ENCODE data around the gene GAB1.
A peak's percentile ranks its signal among the peaks of the same experiment; 100 is the strongest.

The GAB1 gene

GRCh38 chr4:143296397-143297067 lies 40.1 kb upstream of the GAB1 start:
- H2BK12ac ChIP-seq (ENCODE audit: low read length): no peak overlapping the region
- no peaks in the 10 kb centered on the region for H3K9me3 ChIP-seq (ENCODE audit: insufficient read depth, low read depth, low read length)
- H3K9ac ChIP-seq (ENCODE audit: low read length): no peak overlapping the region
- no peak overlapping the region for H3K4ac ChIP-seq (ENCODE audit: low read depth, low read length)
- H3K27ac ChIP-seq (ENCODE audit: low read depth, low read length): no peak overlapping the region
- no peaks in the 10 kb centered on the region for H3K79me1 ChIP-seq (ENCODE audit: low read length)
- no peak overlapping the region for H3K23ac ChIP-seq (ENCODE audit: low read length)
- no peak overlapping the region for H4K8ac ChIP-seq (ENCODE audit: low read depth, low read length)
- WGBS (ENCODE audit: extremely low coverage, insufficient coverage, insufficient read length): no CpG with 5 or more reads among the region's 6 CpGs
- no peak overlapping the region for H2BK5ac ChIP-seq (ENCODE audit: low read depth, low read length, poor library complexity)
- no peak overlapping the region for H2BK120ac ChIP-seq (ENCODE audit: insufficient read depth, low read length, poor library complexity)
- no peak overlapping the region for H2AFZ ChIP-seq (ENCODE audit: insufficient read depth, low read length, poor library complexity)
- H3K4me1 ChIP-seq (ENCODE audit: control insufficient read depth in 1 of 2, insufficient read depth in 2 of 2, low read length in 2 of 2): no peaks in the 10 kb centered on the region
- no peak overlapping the region for H2AK5ac ChIP-seq (ENCODE audit: low read length)
- H4K12ac ChIP-seq (ENCODE audit: low read depth, low read length): no peak overlapping the region
- no peaks in the 10 kb centered on the region for H3K27me3 ChIP-seq (ENCODE audit: insufficient read depth, low read length)
- H3K18ac ChIP-seq (ENCODE audit: low read length): no peak overlapping the region
- no peak overlapping the region for H4K91ac ChIP-seq (ENCODE audit: low read depth, low read length)
- H3K36me3 ChIP-seq (ENCODE audit: control insufficient read depth in 1 of 2, insufficient read depth in 2 of 2, low read length in 2 of 2): no peaks in the 10 kb centered on the region
- no peak overlapping the region for H3K14ac ChIP-seq (ENCODE audit: low read length)
- no peak overlapping the region for H3K4me3 ChIP-seq (ENCODE audit: low read depth, low read length)
- H3K4me2 ChIP-seq (ENCODE audit: low read length): no peak overlapping the region
- H3K79me2 ChIP-seq (ENCODE audit: control insufficient read depth, insufficient read depth, low read length, poor library complexity): no peaks in the 10 kb centered on the region
- peak in 1 of 2 donors; percentile 41 for DNase-seq

DNA sequence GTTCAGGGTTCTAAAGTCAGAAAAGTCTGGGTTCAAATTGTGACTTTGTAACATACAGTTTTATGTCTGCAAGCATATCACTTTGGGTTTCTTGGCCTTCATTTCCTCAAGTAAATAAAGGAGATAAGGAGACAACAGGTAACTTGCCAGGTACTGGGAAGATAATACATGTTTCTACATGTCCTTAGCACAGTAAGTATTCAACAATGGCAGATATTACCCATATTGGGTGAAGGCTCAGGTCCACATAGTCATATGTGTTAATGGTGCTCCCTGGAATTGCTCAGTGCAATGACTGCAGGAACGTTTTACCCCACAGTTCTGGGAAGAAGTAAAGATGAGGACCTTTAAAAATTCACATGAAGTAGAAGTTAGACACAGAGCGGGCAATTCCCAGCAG lies 35.8 kb upstream of the GAB1 start:
- H2BK12ac ChIP-seq (ENCODE audit: low read length): no peak overlapping the region
- no peak overlapping the region for H3K14ac ChIP-seq (ENCODE audit: low read length)
- H4K8ac ChIP-seq (ENCODE audit: low read depth, low read length): no peak overlapping the region
- H3K27me3 ChIP-seq (ENCODE audit: insufficient read depth, low read length): no peaks in the 10 kb centered on the region
- no peak overlapping the region for H3K18ac ChIP-seq (ENCODE audit: low read length)
- H3K36me3 ChIP-seq (ENCODE audit: control insufficient read depth in 1 of 2, insufficient read depth in 2 of 2, low read length in 2 of 2): no peaks in the 10 kb centered on the region
- no peak overlapping the region for H3K4me3 ChIP-seq (ENCODE audit: low read depth, low read length)
- H2AFZ ChIP-seq (ENCODE audit: insufficient read depth, low read length, poor library complexity): no peak overlapping the region
- H2BK120ac ChIP-seq (ENCODE audit: insufficient read depth, low read length, poor library complexity): no peak overlapping the region
- H2BK5ac ChIP-seq (ENCODE audit: low read depth, low read length, poor library complexity): no peak overlapping the region
- DNase-seq: no peak
- no peak overlapping the region for H3K9ac ChIP-seq (ENCODE audit: low read length)
- H3K9me3 ChIP-seq (ENCODE audit: insufficient read depth, low read depth, low read length): no peaks in the 10 kb centered on the region
- no peak overlapping the region for H2AK5ac ChIP-seq (ENCODE audit: low read length)
- no peak overlapping the region for H3K4ac ChIP-seq (ENCODE audit: low read depth, low read length)
- no peak overlapping the region for H3K27ac ChIP-seq (ENCODE audit: low read depth, low read length)
- no peaks in the 10 kb centered on the region for H3K4me1 ChIP-seq (ENCODE audit: control insufficient read depth in 1 of 2, insufficient read depth in 2 of 2, low read length in 2 of 2)
- H3K79me1 ChIP-seq (ENCODE audit: low read length): no peaks in the 10 kb centered on the region
- no peak overlapping the region for H3K4me2 ChIP-seq (ENCODE audit: low read length)
- H3K23ac ChIP-seq (ENCODE audit: low read length): no peak overlapping the region
- WGBS (ENCODE audit: extremely low coverage, insufficient coverage, insufficient read length): no CpG with 5 or more reads among the region's 2 CpGs
- no peaks in the 10 kb centered on the region for H3K79me2 ChIP-seq (ENCODE audit: control insufficient read depth, insufficient read depth, low read length, poor library complexity)
- H4K12ac ChIP-seq (ENCODE audit: low read depth, low read length): no peak overlapping the region
- no peak overlapping the region for H4K91ac ChIP-seq (ENCODE audit: low read depth, low read length)

GRCh38 chr4:143302536-143302935 lies 34.1 kb upstream of the GAB1 start:
- no peak overlapping the region for H3K27ac ChIP-seq (ENCODE audit: low read depth, low read length)
- no peak for DNase-seq
- no peak overlapping the region for H3K4ac ChIP-seq (ENCODE audit: low read depth, low read length)
- H3K79me2 ChIP-seq (ENCODE audit: control insufficient read depth, insufficient read depth, low read length, poor library complexity): no peaks in the 10 kb centered on the region
- no peak overlapping the region for H4K8ac ChIP-seq (ENCODE audit: low read depth, low read length)
- no peak overlapping the region for H2BK12ac ChIP-seq (ENCODE audit: low read length)
- H3K27me3 ChIP-seq (ENCODE audit: insufficient read depth, low read length): no peaks in the 10 kb centered on the region
- H3K14ac ChIP-seq (ENCODE audit: low read length): no peak overlapping the region
- no peak overlapping the region for H3K18ac ChIP-seq (ENCODE audit: low read length)
- WGBS (ENCODE audit: extremely low coverage, insufficient coverage, insufficient read length): no CpG with 5 or more reads among the region's 1 CpG
- H3K36me3 ChIP-seq (ENCODE audit: control insufficient read depth in 1 of 2, insufficient read depth in 2 of 2, low read length in 2 of 2): no peaks in the 10 kb centered on the region
- no peak overlapping the region for H2BK5ac ChIP-seq (ENCODE audit: low read depth, low read length, poor library complexity)
- no peak overlapping the region for H3K4me3 ChIP-seq (ENCODE audit: low read depth, low read length)
- H3K4me1 ChIP-seq (ENCODE audit: control insufficient read depth in 1 of 2, insufficient read depth in 2 of 2, low read length in 2 of 2): no peaks in the 10 kb centered on the region
- H3K79me1 ChIP-seq (ENCODE audit: low read length): no peaks in the 10 kb centered on the region
- H3K9ac ChIP-seq (ENCODE audit: low read length): no peak overlapping the region
- no peak overlapping the region for H3K23ac ChIP-seq (ENCODE audit: low read length)
- H2AK5ac ChIP-seq (ENCODE audit: low read length): no peak overlapping the region
- no peak overlapping the region for H4K12ac ChIP-seq (ENCODE audit: low read depth, low read length)
- H2BK120ac ChIP-seq (ENCODE audit: insufficient read depth, low read length, poor library complexity): no peak overlapping the region
- H3K9me3 ChIP-seq (ENCODE audit: insufficient read depth, low read depth, low read length): no peaks in the 10 kb centered on the region
- H2AFZ ChIP-seq (ENCODE audit: insufficient read depth, low read length, poor library complexity): no peak overlapping the region
- H3K4me2 ChIP-seq (ENCODE audit: low read length): no peak overlapping the region
- H4K91ac ChIP-seq (ENCODE audit: low read depth, low read length): no peak overlapping the region

DNA sequence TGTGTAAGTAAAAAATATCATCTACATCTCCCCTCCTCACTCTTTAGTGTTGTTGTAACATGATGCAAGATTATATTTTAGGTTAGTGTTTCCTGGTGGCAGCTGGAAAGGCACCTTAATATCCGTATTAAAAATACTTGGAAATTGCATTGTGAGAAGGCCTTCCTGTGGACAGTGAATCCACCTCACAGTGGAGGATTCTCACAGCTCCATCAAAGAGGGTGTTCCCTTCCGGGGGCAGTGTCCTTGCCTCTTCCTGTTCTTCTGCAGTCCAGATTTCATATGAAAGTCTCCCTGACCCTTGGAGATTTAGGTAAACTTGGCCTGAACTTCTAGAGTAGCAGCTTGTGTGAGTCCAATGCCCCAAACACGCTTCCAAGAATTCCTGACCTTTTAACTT lies 29.9 kb upstream of the GAB1 start:
- no peak overlapping the region for H3K23ac ChIP-seq (ENCODE audit: low read length)
- DNase-seq: no peak

More for the DNA sequence above, 29.9 kb upstream of the GAB1 start:
- Histone ChIP-seq H4K8ac (ENCODE audit: low read depth, low read length) (no peak overlapping the region), H3K9me3 (ENCODE audit: insufficient read depth, low read depth, low read length) (no peaks in the 10 kb centered on the region), H3K79me2 (ENCODE audit: control insufficient read depth, insufficient read depth, low read length, poor library complexity) (no peaks in the 10 kb centered on the region), H3K79me1 (ENCODE audit: low read length) (no peaks in the 10 kb centered on the region), H3K4me2 (ENCODE audit: low read length) (no peak overlapping the region), H4K12ac (ENCODE audit: low read depth, low read length) (no peak overlapping the region), H3K9ac (ENCODE audit: low read length) (no peak overlapping the region), H3K27ac (ENCODE audit: low read depth, low read length) (no peak overlapping the region), H3K36me3 (ENCODE audit: control insufficient read depth in 1 of 2, insufficient read depth in 2 of 2, low read length in 2 of 2) (no peaks in the 10 kb centered on the region), H2BK12ac (ENCODE audit: low read length) (no peak overlapping the region), H3K4me3 (ENCODE audit: low read depth, low read length) (no peak overlapping the region), H2AFZ (ENCODE audit: insufficient read depth, low read length, poor library complexity) (no peak overlapping the region), H3K14ac (ENCODE audit: low read length) (no peak overlapping the region), H2BK5ac (ENCODE audit: low read depth, low read length, poor library complexity) (no peak overlapping the region), H3K27me3 (ENCODE audit: insufficient read depth, low read length) (no peaks in the 10 kb centered on the region), H2AK5ac (ENCODE audit: low read length) (no peak overlapping the region), H2BK120ac (ENCODE audit: insufficient read depth, low read length, poor library complexity) (no peak overlapping the region), H3K4me1 (ENCODE audit: control insufficient read depth in 1 of 2, insufficient read depth in 2 of 2, low read length in 2 of 2) (no peaks in the 10 kb centered on the region), H4K91ac (ENCODE audit: low read depth, low read length) (no peak overlapping the region), H3K4ac (ENCODE audit: low read depth, low read length) (no peak overlapping the region), H3K18ac (ENCODE audit: low read length) (no peak overlapping the region)
- no CpG with 5 or more reads among the region's 3 CpGs for WGBS (ENCODE audit: extremely low coverage, insufficient coverage, insufficient read length)
